ENCODE data around the gene UBE2E1.
"Not testable (repeated sequence)": the region's sequence is repeated elsewhere in the genome, so short reads cannot be mapped to it uniquely, and the experiment has no call there.

Gene UBE2E1

GRCh38 chr3:23822559-23822958 lies 16.8 kb downstream of the UBE2E1 start:
- DNase-seq, result no peak

- no peak for DNase-seq
Measured at GRCh38 chr3:23823620-23824019, 17.9 kb downstream of the UBE2E1 start.

GRCh38 chr3:23824699-23825444 lies 19.1 kb downstream of the UBE2E1 start:
- DNase-seq, result no peak

GRCh38 chr3:23825802-23826201 lies 20.0 kb downstream of the UBE2E1 start:
- no peak for DNase-seq

GRCh38 chr3:23826382-23827064 lies 20.8 kb downstream of the UBE2E1 start:
- no peak for DNase-seq

- no peak for DNase-seq
Measured at GRCh38 chr3:23829242-23829934, 23.6 kb downstream of the UBE2E1 start.

- peak in 1 of 2 experiments; percentile 16 for DNase-seq
Measured at GRCh38 chr3:23830869-23831484, 25.2 kb downstream of the UBE2E1 start.

- DNase-seq, result no peak
Measured at GRCh38 chr3:23831517-23832394, 26.0 kb downstream of the UBE2E1 start.

- DNase-seq, result no peak
Measured at GRCh38 chr3:23832523-23832922, 26.8 kb downstream of the UBE2E1 start.

GRCh38 chr3:23834082-23834870 lies 28.5 kb downstream of the UBE2E1 start:
- DNase-seq, result no peak

- no peak for DNase-seq
Measured at GRCh38 chr3:23835087-23835486, 29.3 kb downstream of the UBE2E1 start.

GRCh38 chr3:23835802-23836201 lies 30.0 kb downstream of the UBE2E1 start:
- no peak for DNase-seq

GRCh38 chr3:23836536-23837230 lies 30.9 kb downstream of the UBE2E1 start:
- no peak for DNase-seq

- DNase-seq, result no peak
Measured at GRCh38 chr3:23837286-23837685, 31.5 kb downstream of the UBE2E1 start.

- no peak for DNase-seq
Measured at GRCh38 chr3:23837691-23838090, 31.9 kb downstream of the UBE2E1 start.

GRCh38 chr3:23840521-23840920 lies 34.8 kb downstream of the UBE2E1 start:
- DNase-seq, result no peak

- DNase-seq, result no peak
Measured at GRCh38 chr3:23843869-23844268, 38.1 kb downstream of the UBE2E1 start.

- no peak for DNase-seq
Measured at GRCh38 chr3:23845326-23846216, 39.8 kb downstream of the UBE2E1 start.

GRCh38 chr3:23849462-23849861 lies 43.7 kb downstream of the UBE2E1 start:
- DNase-seq, result not testable (repeated sequence)

- DNase-seq, result no peak
Measured at GRCh38 chr3:23856286-23856685, 50.5 kb downstream of the UBE2E1 start.
